HG02588 (cell line): ENCODE data around the gene CABYR.

Source experiments
- ATAC-seq: cut with Tn5 transposase; IDR thresholded peaks from one replicate; pipeline ENCODE4 v1.9.1; 2021; ENCODE audit warnings: mild to moderate bottlenecking, moderate library complexity; ENCODE audit not compliant: unreplicated experiment

CABYR gene

DNA sequence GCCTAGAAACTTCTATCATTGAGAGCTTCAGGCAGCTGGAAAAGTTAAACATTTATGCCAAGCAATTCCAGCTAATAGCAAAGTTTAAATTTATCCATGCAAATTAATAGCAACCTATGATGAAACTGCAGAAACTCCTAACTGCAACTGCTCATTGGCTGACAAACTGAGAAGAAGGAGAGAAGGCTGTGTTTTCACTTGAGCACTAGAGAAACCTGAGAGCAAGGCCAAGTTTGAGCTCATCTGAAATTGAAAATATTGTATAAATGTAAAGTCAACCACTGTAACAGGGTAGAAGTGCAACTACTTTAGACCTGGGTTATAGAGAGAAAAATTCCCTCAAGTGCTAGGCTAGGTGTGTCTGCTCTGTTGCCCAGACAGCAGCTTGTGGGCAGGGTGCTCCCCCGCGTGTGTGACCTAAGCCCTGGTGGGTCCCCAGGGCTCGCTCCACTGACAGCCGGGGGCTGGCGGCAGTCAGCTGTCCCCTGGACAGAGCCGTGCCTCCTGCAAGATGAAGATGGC, 50.2 kb downstream of the CABYR start:
- ATAC-seq = peak; percentile 81

DNA sequence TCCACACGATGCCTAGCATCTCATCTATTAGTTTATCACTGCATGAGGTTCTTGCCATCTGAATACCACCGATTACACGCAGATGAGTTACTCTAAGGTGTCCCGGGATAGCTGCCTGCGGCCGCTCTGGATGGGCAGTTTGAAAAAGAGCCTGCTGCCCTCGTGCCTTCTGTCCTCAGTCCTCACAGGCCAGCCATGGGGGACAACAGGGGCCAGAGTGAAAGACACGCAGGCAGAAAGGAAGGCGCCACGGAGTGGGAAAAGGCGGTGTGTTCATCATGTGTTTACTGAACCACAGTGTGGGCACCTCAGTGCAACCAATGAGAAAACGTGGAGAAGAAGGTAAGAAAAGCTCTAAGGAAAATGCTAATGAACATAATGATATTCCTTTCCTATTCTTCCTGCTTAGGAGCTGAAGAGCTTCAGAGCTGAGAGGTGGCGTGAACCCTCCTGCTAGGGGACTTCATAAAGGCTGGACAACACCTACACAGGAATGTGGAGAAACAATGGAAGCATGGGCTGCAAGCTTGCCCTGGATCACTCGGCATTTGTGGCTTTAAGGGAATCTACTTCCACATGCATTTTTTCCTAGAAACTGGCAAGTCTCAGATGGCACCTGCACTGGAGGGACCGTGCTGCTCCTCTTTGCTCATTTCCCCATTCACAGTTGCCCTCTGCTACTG, 50.9 kb downstream of the CABYR start:
- no peak for ATAC-seq

DNA sequence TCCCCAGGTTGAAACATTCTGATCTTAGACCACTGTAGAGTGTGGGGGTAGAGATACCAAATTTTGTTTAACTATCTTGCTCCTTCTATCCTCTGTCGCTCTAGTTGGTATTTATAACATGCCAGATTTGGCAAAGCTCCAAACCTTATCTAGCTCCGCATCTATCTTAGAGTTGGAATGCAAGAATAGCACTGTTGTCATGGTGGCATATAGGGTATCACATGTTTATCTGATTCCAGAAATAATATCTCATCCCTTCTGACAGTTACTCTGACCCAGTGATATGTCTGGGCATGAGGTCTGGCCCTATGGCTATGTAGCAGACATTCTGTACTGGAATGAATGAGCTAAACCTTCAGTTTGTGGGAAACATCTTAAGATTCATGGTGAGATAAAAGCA, 51.7 kb downstream of the CABYR start:
- no peak for ATAC-seq

DNA sequence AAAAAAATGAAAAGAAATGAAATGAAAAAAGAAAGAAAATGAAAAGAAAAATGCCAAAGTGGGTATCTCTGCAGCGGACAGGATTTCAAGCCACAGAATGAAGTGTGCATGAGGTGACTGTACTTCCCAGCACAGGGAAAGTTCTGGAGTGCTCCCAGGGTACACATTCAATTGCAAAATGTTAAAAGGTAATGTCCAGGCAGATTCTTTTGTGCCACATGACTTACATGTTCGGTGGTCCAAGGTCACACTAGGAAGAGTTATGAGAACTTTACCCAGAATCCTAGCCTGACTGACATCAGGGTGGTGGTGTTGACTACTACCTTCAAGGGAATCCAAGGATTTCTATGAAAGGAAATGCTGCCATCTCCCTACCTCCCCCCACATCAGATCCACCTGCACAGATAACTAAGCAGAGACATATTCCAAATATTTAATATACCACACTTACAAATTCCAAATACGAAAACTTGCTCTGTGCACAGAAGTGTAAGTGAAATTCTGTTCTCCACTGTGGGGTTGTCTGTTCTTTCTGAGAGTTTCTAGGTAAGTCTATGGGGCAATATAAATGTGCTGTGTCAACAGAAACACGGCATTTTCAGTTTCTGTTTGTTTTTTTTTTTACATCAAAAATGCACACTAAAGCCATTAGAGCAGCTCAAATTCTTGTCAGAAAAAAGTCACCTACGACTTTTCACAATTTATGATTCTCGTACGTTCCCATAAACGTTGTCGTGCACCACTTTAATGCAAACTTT, 56.6 kb downstream of the CABYR start:
- ATAC-seq = no peak

DNA sequence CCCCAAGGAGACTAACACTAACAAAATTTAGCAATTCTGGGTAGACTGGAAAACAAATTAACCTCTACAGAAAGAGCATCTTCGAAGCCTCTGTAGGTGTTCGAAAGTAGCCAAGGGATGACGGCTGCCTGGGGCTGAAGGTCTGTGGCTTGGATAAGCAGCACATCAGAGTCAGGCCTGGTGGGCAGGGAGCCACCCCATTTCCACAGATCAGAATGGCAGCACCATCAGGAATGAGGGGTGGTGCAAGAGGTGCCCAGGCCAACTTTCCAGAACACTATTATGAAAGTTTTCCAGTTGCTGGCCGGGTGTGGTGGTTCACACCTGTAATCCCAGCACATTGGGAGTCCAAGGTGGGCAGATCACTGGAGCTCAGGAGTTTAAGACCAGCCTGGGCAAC, 57.9 kb downstream of the CABYR start:
- ATAC-seq = no peak

DNA sequence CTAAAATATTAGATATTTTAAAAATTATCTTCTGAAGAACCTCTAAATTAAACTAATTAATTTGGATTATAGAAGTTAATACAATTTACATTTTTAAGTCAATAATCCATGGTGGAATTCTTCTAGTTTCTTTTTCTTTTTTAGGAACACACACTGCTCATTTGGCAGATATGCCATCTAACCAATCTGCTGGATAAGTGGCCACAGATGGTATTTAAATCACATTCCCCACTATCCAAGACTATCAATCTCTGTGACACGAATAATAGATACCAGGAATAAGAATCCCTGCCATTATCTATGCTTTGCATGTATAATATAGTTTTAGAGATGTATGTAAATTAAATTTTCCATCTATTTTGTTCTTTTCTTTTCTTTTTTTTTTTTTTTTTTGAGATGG, 58.5 kb downstream of the CABYR start:
- ATAC-seq = no peak

DNA sequence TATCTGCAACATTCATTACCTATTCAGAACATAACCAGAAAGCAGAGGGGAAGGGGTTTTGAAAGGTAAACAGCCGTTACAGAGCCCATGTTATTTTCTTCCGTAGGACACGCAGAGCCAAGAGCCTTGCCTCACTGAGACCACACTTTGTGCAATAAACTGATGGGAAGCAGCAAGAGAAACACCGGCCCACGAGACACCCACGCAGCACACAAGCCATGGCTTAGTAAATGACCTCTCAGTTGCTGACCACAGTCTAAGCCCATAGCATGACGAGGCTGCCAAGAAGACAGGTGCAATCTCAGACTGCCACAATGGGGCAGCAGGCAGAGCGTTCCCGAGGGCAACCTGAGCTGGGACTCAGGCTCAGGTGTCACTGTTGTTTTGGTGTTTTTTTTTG, 59.6 kb downstream of the CABYR start:
- ATAC-seq = no peak

DNA sequence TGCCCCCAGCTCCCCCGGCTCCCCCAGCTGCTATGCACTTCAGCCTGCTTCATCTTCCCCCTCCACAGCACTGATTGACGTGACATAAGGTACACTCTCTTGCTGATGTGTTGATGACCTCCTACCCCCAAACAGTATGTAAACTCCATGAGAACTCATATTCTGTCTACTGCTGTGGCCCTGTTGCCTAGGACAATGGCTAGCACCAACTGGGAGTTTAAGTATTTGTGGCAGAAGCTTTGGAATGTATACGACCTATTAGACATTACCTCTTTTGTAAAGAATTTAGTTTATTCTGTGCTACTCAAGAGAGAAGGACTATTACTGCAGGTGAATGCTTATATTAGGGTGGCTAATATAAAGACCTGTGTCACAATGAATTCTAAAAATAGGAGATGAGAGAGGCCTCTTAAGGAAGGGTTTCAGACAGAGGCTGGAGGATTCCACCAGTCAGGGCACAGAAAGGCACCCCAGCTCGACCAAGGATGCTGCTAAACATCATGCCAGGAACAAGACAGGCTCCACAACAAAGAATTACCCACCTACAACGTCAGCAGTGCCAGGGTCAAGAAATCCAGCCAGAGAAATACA, 60.6 kb downstream of the CABYR start:
- ATAC-seq = no peak

DNA sequence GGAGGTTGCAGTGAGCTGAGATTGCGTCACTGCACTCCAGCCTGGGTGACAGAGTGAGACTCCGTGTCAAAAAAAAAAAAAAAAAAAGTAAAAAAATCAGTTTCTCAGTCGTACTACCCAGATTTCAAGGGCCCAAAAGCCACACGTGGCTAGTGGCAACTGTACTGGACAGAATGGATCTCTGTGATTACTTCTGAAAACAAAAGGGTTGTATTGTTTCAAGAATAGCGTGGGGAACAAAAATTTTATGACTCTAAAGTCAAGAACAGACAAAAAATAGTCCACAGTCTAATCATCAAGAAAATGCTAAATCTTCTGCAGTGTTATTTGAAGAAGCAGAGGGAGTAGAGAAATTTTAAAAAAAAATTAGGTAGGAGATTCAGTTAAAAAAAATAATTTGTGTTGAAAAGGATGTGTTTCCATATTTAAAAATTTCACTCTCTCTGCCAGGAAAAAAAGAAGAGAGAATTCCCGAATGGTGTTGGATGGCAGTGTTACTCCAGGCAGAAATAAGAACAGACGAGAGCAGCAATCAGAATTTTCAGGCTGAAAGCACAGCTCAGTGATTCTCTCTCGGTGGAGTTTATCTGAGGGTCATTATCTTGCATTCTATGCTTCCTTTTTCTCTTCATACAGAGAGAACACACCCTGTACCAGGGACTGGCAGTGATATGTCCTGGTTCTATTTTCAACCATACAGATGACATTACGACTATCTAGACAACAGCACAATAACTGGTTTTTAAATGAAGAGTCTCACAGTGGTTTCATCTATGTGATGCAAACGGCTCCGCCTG, 61.8 kb downstream of the CABYR start:
- no peak for ATAC-seq

DNA sequence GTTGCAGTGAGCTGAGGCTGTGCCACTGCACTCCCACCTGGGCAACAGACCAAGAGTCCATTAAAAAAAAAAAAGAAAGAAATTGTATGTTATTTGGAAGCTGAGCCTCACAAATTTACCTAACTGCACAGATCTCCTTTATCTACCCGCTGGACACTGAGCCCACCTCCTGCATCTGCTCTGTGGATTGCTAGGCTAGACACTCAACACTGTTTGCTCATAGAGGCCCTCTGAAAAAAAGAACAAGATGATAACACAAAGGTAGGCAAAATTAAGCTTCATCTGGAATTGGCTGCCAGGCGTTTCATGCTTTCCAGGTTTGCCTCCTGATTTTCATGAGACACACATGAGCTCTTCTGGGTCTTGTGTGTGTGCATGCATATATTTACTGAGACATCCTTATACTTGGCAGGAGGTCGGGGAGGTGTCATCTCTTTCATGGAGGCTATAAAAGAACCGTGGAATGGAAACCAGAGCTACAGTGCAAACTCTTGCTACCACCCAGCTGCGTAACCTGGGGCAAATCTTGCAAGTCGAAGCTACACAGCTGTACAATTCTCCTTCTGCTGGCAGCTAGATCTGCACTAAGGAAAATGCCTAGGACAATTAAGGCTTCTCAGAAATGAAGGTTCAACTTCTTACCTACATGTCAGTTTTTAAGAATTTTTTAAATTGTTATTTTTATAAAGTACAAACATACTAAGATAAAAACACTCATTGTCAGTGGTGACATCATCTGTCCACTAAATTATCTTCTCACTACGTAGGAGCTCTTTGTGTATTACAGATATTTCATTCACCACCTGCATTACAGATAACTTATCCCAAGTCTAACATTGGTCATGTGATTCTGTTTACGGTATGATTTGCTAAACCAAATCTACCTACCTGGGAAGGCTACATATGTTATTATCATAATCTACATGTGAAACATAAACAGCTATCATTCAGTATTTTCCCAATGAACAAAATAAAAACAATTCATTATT, 63.1 kb downstream of the CABYR start:
- ATAC-seq = no peak

DNA sequence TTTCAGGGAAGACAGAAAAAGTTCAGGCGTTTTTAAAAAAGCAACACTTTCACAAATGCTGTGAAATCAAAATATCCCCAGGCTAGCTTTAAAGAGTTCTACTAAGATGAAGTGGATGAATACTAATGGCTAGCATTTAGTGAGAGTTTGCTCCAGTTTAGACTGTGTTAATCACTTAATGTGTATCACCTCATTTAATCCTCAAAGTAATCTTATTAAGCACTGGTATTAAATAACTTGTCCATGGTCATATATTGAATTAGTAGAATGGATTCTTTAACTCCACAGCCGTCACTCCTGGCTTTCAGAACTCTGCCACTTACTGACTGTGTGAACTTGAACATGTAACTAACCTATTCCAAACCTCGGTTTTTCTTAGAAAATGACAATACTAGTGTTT, 66.0 kb downstream of the CABYR start:
- ATAC-seq = no peak

DNA sequence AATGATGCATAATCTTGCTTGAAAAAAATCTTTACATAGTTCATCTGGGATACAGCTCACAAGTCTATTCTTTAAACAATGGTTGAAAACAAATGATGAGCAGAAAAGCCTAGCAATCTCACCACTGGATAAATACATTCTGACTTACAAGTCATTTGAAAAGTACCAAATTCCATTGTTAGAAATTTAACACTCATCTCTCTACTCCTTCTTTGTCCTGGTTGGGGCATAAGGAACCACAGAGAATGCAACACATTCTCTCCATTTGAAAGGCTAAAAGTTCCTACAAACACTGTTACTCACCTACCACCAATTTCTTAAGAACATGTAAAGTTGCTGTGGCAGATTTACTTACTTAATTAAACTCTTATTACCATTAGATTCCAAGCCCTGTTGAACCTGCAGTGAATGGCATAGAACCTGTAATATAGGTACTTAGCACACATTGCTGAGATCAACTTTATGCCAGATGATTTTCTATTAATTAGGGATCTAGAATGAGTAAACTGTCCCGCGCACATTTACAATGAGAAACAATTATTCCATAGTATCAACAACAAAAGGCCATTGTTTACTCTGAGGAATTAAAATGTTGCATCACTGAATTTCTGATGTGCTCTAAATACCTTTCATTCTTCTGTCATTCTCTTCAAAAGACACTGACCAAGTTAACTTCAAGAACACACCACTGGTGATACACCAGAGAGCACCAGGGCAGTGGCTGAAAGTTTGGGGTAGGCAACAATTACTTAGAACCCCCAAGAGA, 69.6 kb downstream of the CABYR start:
- ATAC-seq = no peak

DNA sequence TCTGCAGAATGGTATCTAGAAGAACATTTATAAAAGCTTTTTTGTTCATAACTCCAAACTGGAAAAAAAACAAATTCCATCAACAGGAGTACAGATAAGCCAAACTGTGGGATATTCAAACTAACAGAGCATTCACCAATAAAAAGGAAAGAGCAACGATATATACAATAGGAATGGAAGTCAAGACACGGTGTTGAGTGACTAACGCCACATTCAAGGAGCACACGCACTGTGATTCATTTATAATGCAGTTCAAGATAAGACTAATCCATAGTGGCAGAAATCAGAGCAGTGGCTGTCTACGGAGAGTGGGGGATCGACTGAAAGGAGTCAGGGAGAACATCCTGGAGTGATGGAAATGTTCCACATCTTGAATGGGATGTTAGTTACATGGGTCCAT, 70.7 kb downstream of the CABYR start:
- ATAC-seq = no peak
